ENCODE results near the gene LDB2. TPM values are rescaled to one million over a fixed set of nuclear protein-coding genes. Genes with fewer than 3 reads are reported as not detected.

The LDB2 gene
- total RNA-seq, 1 donor from 2014 or later, result 27.4 TPM

DNA sequence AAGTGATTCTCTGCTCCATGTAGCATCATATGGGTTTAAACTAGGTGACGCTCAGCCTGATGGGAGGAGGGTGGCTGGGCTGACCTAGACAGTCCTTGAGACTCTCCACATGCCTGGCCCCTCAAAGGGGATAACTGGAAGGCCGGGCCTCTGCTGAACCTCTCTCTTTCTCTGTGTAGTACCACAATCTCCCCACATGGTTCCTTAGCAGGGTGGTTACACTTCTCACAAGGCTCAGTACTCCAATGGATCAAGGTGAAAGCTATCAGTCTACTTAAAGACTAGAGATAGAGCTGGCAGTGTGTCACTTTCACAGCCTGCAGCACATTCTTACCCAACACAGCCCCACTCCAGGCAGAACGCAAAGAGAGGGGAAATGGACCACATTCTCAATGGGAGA is 80.4 kb downstream of the LDB2 start:
- ATAC-seq, result no peak
- intact Hi-C loops (cut with micrococcal nuclease), result no loop called here
- DNase-seq, result no peak

GRCh38 chr4:16817286-16817685 is 81.2 kb downstream of the LDB2 start:
- DNase-seq (no peak), ATAC-seq (no peak)
- intact Hi-C loops (cut with micrococcal nuclease), result no loop called here

DNA sequence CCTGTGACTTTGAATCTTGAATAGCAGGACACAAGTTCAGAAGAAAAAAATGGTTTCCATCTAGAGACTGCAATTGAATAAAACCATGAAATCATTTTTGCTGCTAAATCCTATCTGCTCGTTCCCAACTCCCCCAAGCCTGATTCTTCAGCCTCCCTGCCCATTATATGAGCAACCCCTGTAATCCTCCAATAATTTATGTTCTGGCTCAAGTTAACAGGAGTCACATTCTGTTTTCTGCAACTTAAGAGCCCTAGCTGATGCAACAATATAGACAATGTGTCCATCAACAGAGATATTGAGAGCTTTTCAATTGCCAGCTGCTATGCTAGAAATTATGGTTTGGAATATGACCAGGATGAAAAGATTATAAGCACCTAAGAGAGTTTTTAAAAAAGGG is 84.1 kb downstream of the LDB2 start:
- DNase-seq, result no peak
- ATAC-seq, result no peak
- intact Hi-C loops (cut with micrococcal nuclease), result no loop called here

DNA sequence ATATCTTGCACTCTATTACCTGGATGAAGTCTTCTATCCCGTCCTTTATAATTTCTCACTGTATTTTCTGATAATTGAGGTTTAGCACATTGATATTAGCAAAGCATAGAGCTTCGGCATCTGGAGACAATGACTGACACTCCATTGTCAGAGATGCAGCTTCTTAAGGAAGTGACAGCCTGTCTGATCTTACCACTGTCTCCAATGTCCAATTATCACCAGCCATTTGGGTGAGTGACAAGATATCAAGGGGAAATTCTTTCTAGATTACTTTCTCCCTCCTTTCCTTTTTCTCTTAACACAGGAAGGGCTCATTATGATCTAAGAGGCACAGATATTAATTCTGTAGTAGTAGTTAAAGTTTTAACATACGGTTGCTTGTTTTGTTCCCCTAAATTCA is 86.4 kb downstream of the LDB2 start:
- intact Hi-C loops (cut with micrococcal nuclease), result no loop called here
- no peak for ATAC-seq
- DNase-seq, result no peak

- DNase-seq, result no peak
- intact Hi-C loops (cut with micrococcal nuclease), result no loop called here
These were observed 88.5 kb downstream of the LDB2 start for GRCh38 chr4:16809943-16810342.

GRCh38 chr4:16809064-16809463 is 89.4 kb downstream of the LDB2 start:
- DNase-seq (no peak), ATAC-seq (no peak)
- intact Hi-C loops (cut with micrococcal nuclease), result no loop called here

More at GRCh38 chr4:16809943-16810342, 88.5 kb downstream of the LDB2 start:
- ATAC-seq, result no peak

GRCh38 chr4:16807355-16807754 is 91.1 kb downstream of the LDB2 start:
- ATAC-seq, result no peak
- no peak for DNase-seq
- intact Hi-C loops (cut with micrococcal nuclease), result no loop called here

- DNase-seq (no peak), ATAC-seq (no peak)
- intact Hi-C loops (cut with micrococcal nuclease), result no loop called here
These were observed 93.9 kb downstream of the LDB2 start for GRCh38 chr4:16804581-16804980.

DNA sequence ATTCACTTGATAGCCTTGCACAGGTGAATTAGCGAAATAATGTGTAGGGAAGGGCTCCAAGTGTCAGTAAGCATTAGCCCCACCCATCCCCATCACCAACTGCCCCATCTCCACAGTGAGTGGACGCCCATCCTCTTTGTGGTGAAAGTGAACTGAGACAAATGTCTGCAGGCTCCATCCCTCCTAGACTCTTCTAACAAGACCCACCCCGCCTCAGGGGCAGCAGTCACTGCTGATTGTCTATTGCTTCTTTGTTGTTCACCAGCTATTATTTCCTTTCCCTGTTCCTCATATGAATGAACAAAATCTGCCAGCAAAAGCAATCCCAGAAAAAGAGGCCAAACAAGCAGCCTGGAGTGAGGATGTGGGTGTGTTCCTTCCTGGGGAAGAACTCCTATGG is 96.4 kb downstream of the LDB2 start:
- ATAC-seq (no peak), DNase-seq (no peak)
- intact Hi-C loops (cut with micrococcal nuclease), result no loop called here

DNA sequence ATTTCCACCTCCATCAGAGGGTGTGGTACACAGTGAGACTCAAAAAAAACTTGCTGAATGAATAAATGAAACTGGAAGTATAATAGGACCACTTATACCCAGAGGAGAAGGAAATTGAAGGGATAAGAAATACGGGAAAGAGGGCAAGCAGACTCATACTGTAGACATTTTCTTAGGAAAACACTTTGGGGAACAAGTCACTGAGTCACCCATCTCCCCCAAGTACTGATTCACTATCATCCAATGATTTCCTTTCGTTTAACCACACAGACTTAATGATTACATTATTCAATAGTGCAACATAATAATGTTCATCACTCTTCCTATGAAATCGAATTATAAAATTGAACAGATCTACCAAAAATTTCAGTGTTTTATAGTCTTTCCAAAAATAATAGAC is 97.1 kb downstream of the LDB2 start:
- ATAC-seq (no peak), DNase-seq (no peak)
- intact Hi-C loops (cut with micrococcal nuclease), result no loop called here

DNA sequence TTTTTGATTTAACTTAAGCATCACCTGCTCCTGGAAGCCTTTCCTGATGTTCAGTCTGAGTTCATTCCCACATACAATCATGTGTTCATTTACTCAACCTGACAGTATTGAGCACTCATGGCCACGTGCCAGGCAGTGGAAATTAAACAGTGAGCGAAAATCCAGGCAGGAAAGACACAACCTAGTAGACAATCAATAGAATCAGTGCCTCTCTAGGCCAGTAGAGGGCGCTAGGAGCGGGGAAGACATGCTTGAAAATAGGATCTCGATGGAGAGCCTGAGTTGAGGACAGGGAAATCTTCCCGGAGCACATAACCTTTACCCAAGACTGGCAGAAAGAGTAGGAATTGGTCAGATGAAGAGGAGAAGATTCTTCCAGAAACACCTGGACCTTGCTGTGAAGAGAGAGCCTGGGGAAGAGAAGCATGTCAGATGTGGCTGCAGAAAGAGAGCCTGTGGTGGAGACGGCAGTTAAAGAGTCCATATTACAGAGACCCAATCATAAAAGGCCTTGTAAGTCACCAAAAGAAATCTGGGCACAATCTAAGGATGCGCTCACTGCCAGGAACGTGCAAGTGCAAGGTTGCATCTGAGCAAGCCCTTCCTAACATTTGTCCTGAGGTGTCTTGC is 103.5 kb downstream of the LDB2 start:
- peak; percentile 46 for DNase-seq
- intact Hi-C loops (cut with micrococcal nuclease), result no loop called here
- ATAC-seq, result peak; percentile 60

DNA sequence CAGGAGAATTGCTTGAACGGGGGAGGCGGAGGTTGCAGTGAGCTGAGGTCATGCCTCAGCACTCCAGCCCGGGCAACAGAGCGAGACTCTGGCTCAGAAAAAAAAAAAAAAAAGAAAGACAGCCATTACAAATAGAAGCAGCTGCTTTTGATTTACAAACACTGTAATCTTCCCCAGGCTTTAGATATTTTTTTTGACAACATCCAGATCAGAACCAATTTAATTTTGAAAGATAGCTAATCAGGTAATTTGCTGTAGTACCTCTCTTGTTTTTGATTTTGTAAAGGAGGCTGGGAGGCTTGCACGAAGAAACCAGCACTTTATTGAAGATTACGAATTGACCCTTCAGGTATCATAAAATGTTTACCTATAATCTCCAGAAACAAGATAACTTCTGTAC is 107.0 kb downstream of the LDB2 start:
- intact Hi-C loops (cut with micrococcal nuclease), result no loop called here
- no peak for DNase-seq
- ATAC-seq, result no peak

DNA sequence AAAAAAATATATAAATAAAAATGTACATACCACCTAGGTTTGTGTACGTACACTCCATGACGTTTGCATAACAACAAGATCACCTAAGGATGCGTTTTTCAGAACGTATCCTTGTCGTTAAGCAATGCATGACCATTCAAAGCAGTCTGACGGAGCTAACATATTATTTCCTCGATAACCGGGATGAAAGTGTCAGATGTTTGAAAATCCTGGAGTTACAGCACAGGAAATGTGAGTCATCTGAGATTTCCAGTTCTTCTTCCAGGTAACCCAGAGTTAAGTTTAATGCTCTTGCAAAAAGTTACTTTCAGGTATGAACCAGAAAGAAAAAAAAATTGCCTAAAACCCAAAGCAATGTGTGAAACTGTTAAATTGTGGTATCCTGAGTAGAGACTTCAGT is 107.9 kb downstream of the LDB2 start:
- no peak for ATAC-seq
- no peak for DNase-seq
- intact Hi-C loops (cut with micrococcal nuclease), result no loop called here

DNA sequence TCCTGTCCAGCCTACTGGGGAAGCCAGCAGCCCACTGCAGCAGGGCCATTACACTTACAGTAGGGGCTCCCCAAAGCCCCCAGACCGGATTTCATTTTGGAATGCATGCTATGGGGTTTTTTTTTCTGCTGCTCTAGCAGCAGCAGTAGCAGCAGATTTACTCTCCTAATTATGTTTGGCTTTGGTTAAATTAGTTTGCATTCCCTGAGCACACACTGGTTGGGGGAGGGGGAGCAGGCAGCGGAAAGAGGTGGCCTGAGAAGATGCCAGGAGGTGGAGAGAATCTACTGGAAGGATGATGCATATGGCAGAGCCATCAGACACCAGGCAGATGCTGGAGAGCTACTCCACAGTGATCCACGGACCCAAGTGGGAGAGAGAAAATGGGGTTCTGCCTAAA is 109.6 kb downstream of the LDB2 start:
- DNase-seq (no peak), ATAC-seq (no peak)
- intact Hi-C loops (cut with micrococcal nuclease), result no loop called here

- no peak for ATAC-seq
- intact Hi-C loops (cut with micrococcal nuclease), result no loop called here
- no peak for DNase-seq
These were observed 112.5 kb downstream of the LDB2 start for GRCh38 chr4:16785793-16786527.

DNA sequence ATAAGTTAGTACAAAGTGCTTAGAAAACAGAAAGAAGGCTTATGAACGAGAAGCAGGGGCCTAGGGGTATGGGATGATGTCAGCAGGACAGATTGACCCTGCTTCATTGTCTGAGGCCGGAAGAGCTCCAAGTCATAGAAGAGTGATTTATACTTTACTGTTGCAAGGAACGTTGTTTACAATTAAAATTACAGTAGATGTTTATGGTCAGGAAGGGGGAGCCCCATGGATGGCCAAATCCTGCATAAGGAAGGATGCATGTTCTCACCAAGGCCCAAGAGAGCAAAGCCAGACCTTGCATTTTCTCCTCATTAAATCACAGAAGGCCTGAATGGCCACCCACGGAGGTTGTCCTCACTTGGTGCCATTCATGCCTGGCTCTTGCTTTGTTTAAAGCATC is 115.3 kb downstream of the LDB2 start:
- intact Hi-C loops (cut with micrococcal nuclease), result no loop called here
- ATAC-seq (no peak), DNase-seq (no peak)

- intact Hi-C loops (cut with micrococcal nuclease), result no loop called here
- DNase-seq, result no peak
- ATAC-seq, result no peak
These were observed 119.3 kb downstream of the LDB2 start for GRCh38 chr4:16779028-16779675.

GRCh38 chr4:16777726-16778125 is 120.7 kb downstream of the LDB2 start:
- intact Hi-C loops (cut with micrococcal nuclease), result no loop called here
- DNase-seq (no peak), ATAC-seq (no peak)

GRCh38 chr4:16775411-16776154 is 122.9 kb downstream of the LDB2 start:
- no peak for ATAC-seq
- intact Hi-C loops (cut with micrococcal nuclease), result no loop called here
- no peak for DNase-seq

DNA sequence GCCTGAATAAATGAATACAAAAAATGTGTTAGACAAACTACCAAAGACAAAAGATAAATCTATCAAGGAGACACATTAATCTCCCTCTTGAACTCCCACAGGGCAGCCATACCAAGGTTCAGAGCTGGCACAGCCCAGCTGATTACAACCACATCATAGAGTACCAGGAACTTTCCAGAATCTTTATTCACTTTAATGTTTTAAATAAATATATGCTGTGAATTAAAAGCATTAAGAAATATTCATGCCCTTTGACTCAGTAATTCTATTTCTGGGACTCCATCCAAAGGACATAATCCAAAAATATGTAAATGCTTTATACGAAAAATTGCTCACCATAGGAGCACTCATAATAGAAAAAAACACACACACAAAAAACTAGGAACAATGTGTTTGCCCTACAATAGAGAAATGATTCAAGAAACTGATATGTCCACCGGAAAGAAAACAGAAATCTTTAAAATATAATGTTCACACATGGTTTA is 126.0 kb downstream of the LDB2 start:
- intact Hi-C loops (cut with micrococcal nuclease), result no loop called here
- ATAC-seq (no peak), DNase-seq (no peak)

Data from left ventricle myocardium superior (tissue), 1 donor.